Measurements from ENCODE around the gene ENDOU. TPM values are rescaled to one million over a fixed set of nuclear protein-coding genes. Genes with fewer than 3 reads are reported as not detected.

ENDOU gene
- polyA plus RNA-seq, 2 of the 4 experiments (the other 2 are of a cell fraction), result not detected

DNA sequence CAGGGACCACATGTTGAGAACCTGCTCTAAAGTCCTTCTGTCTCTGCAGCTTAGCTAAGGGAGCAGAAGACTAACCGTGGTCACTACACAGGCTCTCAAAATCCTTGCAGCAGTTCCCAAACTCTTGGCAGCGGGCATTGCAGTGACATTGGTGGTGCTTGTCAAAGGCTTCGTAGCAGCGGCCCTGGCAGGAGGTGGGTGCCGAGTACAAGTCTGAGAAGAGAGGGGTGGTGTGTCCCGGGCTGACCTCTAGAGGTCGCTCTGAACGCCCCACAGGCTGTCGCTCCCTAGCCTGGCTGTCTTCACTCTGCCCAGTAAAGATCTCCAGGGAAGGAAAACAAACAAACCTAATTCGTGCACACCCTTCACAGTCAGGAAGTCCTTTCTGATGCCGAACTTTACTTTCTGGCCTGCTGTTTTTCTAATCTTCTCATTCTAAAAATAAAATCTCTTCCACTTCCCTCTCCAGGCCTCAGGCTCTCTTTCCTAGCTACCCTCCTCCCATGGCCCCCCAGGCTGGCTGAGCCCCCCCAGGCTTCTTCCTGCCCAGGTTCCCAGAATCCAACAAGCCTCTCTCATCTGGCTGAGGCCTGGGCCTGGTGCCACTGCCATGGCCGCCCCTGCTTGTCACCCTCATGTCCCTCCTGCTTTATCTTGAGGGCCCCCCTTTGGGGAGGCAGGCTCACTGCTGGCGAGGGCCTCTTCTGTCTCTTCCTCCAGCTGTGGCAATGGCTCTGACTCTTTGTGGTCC lies 7.7 kb downstream of the ENDOU start:
- no peaks in the 10 kb centered on the region for H3K9me3 ChIP-seq
- ATAC-seq, result peak; percentile 81 to 94
- no peak overlapping the region for H3K4me3 ChIP-seq
- H3K4me2 ChIP-seq, result peak overlapping the region; percentile 45
- WGBS (ENCODE audit: missing lambda C conversion rate), result 33% methylated on average over 13 of the region's 13 CpGs
- H3K27ac ChIP-seq, result peak overlapping the region; percentile 42 to 50
- no peak for FAIRE-seq
- TF ChIP-seq GATA3 (IDR thresholded peaks at IDR 0.05; ENCODE audit: borderline replicate concordance) (no peak), ESRRA (IDR thresholded peaks at IDR 0.05; ENCODE audit: borderline replicate concordance, low read length) (no peak), KDM5A (IDR thresholded peaks at IDR 0.05) (no peak), RAD21 (conservative IDR thresholded peaks at IDR 0.05 in 1 of 2, IDR thresholded peaks at IDR 0.05 in 1 of 2) (peak; percentile 35 to 47; a peak in 3 of 5 replicates), SMC3 (IDR thresholded peaks at IDR 0.05) (peak; percentile 44; the same call in 2 of the 3 replicates), EP300 (IDR thresholded peaks at IDR 0.05) (no peak), MYC (IDR thresholded peaks at IDR 0.05; ENCODE audit: borderline replicate concordance, low read length) (no peak), ZSCAN20 (CRISPR knock-in tag; IDR thresholded peaks at IDR 0.05) (no peak)
- TF ChIP-seq, protein P1, sequence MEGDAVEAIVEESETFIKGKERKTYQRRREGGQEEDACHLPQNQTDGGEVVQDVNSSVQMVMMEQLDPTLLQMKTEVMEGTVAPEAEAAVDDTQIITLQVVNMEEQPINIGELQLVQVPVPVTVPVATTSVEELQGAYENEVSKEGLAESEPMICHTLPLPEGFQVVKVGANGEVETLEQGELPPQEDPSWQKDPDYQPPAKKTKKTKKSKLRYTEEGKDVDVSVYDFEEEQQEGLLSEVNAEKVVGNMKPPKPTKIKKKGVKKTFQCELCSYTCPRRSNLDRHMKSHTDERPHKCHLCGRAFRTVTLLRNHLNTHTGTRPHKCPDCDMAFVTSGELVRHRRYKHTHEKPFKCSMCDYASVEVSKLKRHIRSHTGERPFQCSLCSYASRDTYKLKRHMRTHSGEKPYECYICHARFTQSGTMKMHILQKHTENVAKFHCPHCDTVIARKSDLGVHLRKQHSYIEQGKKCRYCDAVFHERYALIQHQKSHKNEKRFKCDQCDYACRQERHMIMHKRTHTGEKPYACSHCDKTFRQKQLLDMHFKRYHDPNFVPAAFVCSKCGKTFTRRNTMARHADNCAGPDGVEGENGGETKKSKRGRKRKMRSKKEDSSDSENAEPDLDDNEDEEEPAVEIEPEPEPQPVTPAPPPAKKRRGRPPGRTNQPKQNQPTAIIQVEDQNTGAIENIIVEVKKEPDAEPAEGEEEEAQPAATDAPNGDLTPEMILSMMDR (IDR thresholded peaks at IDR 0.05), result peak; percentile 55
- peaks cover 9% of the 10 kb centered on the region for H3K4me1 ChIP-seq
- ChIA-PET CTCF (interaction anchor here (0.8 to 17.4 kb wide), 11 partner anchors 10 to 901 kb away, joined by 3 to 343 read pairs (median 28); partner anchors contain the start of genes ENDOU, RAPGEF3, RPAP3 and SLC48A1), POLR2A (no interaction called here)
- DNase-seq (ENCODE audit: low read depth in 1 of 2, low spot score in 1 of 2), result peak; percentile 83 to 91

DNA sequence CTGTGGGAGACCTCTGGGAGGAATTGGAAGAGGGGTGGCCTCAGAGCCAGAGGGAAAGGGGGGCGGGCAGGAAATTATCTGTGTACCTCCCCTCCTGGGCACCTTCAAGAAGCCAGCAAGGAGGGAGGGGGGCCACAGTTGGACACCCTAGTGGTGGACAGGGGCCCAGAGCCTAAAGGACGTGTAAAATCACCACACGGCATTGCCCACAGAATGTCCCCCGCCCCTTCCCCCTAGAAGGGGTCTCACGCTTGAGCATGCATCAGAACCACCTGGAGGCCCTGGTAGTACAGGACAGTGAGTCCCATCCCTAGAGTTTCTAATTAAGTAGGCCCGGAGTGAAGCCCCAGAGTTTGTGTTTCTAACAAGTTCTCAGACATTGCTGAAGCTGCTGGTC lies 8.2 kb downstream of the ENDOU start:
- DNase-seq (ENCODE audit: low read depth in 1 of 2, low spot score in 1 of 2) (no peak), FAIRE-seq (no peak), ATAC-seq (no peak; a peak in 2 of 6 replicates)
- Histone ChIP-seq H3K27ac (no peak overlapping the region), H3K4me1 (peaks cover 9% of the 10 kb centered on the region), H3K4me2 (peak overlapping the region; percentile 45; the same call in 1 of the 3 replicates), H3K9me3 (no peaks in the 10 kb centered on the region), H3K4me3 (no peak overlapping the region)
- POLR2A ChIA-PET, result no interaction called here
- WGBS (ENCODE audit: missing lambda C conversion rate), result 74% methylated on average over 6 of the region's 6 CpGs
- TF ChIP-seq, protein P2, sequence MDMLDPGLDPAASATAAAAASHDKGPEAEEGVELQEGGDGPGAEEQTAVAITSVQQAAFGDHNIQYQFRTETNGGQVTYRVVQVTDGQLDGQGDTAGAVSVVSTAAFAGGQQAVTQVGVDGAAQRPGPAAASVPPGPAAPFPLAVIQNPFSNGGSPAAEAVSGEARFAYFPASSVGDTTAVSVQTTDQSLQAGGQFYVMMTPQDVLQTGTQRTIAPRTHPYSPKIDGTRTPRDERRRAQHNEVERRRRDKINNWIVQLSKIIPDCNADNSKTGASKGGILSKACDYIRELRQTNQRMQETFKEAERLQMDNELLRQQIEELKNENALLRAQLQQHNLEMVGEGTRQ (IDR thresholded peaks at IDR 0.05), result no peak
- TF ChIP-seq SREBF2 (IDR thresholded peaks at IDR 0.05) (no peak), HDAC2 (IDR thresholded peaks at IDR 0.05) (no peak), MYC (IDR thresholded peaks at IDR 0.05; ENCODE audit: borderline replicate concordance, low read length) (no peak), HOXB13 (CRISPR knock-in tag; IDR thresholded peaks at IDR 0.05; ENCODE audit: low read depth) (no peak), JUNB (IDR thresholded peaks at IDR 0.05) (no peak), RARB (CRISPR knock-in tag; IDR thresholded peaks at IDR 0.05) (no peak)
- TF ChIP-seq, protein P3, sequence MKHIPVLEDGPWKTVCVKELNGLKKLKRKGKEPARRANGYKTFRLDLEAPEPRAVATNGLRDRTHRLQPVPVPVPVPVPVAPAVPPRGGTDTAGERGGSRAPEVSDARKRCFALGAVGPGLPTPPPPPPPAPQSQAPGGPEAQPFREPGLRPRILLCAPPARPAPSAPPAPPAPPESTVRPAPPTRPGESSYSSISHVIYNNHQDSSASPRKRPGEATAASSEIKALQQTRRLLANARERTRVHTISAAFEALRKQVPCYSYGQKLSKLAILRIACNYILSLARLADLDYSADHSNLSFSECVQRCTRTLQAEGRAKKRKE (CRISPR knock-in tag; IDR thresholded peaks at IDR 0.05; ENCODE audit: low read depth), result no peak
- TF ChIP-seq, protein P4, sequence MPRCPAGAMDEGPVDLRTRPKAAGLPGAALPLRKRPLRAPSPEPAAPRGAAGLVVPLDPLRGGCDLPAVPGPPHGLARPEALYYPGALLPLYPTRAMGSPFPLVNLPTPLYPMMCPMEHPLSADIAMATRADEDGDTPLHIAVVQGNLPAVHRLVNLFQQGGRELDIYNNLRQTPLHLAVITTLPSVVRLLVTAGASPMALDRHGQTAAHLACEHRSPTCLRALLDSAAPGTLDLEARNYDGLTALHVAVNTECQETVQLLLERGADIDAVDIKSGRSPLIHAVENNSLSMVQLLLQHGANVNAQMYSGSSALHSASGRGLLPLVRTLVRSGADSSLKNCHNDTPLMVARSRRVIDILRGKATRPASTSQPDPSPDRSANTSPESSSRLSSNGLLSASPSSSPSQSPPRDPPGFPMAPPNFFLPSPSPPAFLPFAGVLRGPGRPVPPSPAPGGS (IDR thresholded peaks at IDR 0.05), result no peak
- CTCF ChIA-PET, result interaction anchor here (0.8 to 17.4 kb wide), 9 partner anchors 10 to 901 kb away, joined by 3 to 343 read pairs (median 37); partner anchors contain the start of genes ENDOU, RAPGEF3, RPAP3 and SLC48A1

Measured in A549 (cell line).